Neural cell (in vitro differentiated cells): ENCODE data around the gene QRICH1.

Source experiments
- EZH2 ChIP-seq: fragments of 200-600, 300-800 bp; shearing (Covaris generic), sonication (generic); IDR thresholded peaks from 2 replicates; pipeline ENCODE4 v1.6.1; 2014; ENCODE audit warnings: antibody characterized with exemption, low read length, borderline replicate concordance, mild to moderate bottlenecking; ENCODE audit not compliant: insufficient read depth, poor library complexity, severe bottlenecking
- TAF1 ChIP-seq: IDR thresholded peaks from 2 replicates; pipeline ENCODE4 v1.6.1; 2012; ENCODE audit warnings: low read depth
- TF ChIP-seq, protein P1 (sequence below): fragments of 450-650 bp; IDR thresholded peaks from 2 replicates; pipeline ENCODE4 v1.5.1; 2014; ENCODE audit warnings: antibody characterized with exemption, mild to moderate bottlenecking, moderate library complexity; ENCODE audit not compliant: poor library complexity, severe bottlenecking

DNA sequence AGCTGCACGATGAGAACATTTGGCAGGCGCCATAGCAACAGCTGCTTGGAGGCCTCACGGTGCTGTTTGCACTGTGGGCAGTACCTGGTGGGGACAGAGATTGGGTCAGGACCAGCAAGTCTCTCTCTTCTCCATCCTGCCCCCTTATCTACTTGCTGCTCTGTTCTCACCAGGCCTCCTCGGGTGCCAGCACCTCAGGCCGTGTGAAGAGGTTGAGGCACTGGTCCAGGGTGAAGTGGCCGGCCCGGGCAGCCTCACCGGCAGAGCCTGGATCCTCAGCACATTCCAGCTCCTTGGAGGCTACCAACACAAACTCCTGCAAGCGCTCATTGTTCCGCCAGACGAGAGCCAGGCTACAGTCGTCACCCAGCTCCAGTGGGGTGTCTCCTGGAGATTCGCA is 16.9 kb upstream of the QRICH1 start:
- TF ChIP-seq, protein P1, sequence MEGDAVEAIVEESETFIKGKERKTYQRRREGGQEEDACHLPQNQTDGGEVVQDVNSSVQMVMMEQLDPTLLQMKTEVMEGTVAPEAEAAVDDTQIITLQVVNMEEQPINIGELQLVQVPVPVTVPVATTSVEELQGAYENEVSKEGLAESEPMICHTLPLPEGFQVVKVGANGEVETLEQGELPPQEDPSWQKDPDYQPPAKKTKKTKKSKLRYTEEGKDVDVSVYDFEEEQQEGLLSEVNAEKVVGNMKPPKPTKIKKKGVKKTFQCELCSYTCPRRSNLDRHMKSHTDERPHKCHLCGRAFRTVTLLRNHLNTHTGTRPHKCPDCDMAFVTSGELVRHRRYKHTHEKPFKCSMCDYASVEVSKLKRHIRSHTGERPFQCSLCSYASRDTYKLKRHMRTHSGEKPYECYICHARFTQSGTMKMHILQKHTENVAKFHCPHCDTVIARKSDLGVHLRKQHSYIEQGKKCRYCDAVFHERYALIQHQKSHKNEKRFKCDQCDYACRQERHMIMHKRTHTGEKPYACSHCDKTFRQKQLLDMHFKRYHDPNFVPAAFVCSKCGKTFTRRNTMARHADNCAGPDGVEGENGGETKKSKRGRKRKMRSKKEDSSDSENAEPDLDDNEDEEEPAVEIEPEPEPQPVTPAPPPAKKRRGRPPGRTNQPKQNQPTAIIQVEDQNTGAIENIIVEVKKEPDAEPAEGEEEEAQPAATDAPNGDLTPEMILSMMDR, result no peak
- no peak for TF ChIP-seq EZH2
- no peak for TF ChIP-seq TAF1
